Subcutaneous abdominal adipose tissue (tissue), 5 donors: Measurements from ENCODE around the gene LRMDA.

Experiments
- H3K27ac ChIP-seq: one replicate; pipeline ENCODE4 v1.7.0; 2013; ENCODE audit warnings: low read depth, mild to moderate bottlenecking, inconsistent platforms, low read length, moderate library complexity
- H3K27me3 ChIP-seq, 5 donors: one replicate each; pipeline ENCODE4 v1.7.0; 2013; ENCODE audit warnings: low read length in 5 of 5, inconsistent platforms in 1 of 5; ENCODE audit not compliant: control insufficient read depth in 5 of 5, insufficient read depth in 4 of 5
- H3K36me3 ChIP-seq, 5 donors: one replicate each; pipeline ENCODE4 v1.7.0; 2013; ENCODE audit warnings: low read length in 5 of 5; ENCODE audit not compliant: control insufficient read depth in 5 of 5, insufficient read depth in 5 of 5
- H3K4me1 ChIP-seq, 5 donors: one replicate each; pipeline ENCODE4 v1.7.0; 2013; ENCODE audit warnings: low read length in 5 of 5, mild to moderate bottlenecking in 3 of 5, moderate library complexity in 1 of 5; ENCODE audit not compliant: control insufficient read depth in 5 of 5, insufficient read depth in 5 of 5
- H3K4me3 ChIP-seq, 5 donors: one replicate each; pipeline ENCODE4 v1.7.0; 2013; ENCODE audit warnings: low read length in 5 of 5, low read depth in 1 of 5
- H3K9ac ChIP-seq, 5 donors: one replicate each; pipeline ENCODE4 v1.7.0; 2013; ENCODE audit warnings: low read length in 5 of 5, mild to moderate bottlenecking in 4 of 5, moderate library complexity in 3 of 5
- H3K9me3 ChIP-seq, 5 donors: one replicate each; pipeline ENCODE4 v1.7.0; 2013; ENCODE audit warnings: low read length in 5 of 5; ENCODE audit not compliant: control insufficient read depth in 5 of 5
- donor health status: healthy.
- donor health status: healthy.
- donor health status: healthy.
- donor health status: healthy.
- donor health status: healthy.

The LRMDA gene

DNA sequence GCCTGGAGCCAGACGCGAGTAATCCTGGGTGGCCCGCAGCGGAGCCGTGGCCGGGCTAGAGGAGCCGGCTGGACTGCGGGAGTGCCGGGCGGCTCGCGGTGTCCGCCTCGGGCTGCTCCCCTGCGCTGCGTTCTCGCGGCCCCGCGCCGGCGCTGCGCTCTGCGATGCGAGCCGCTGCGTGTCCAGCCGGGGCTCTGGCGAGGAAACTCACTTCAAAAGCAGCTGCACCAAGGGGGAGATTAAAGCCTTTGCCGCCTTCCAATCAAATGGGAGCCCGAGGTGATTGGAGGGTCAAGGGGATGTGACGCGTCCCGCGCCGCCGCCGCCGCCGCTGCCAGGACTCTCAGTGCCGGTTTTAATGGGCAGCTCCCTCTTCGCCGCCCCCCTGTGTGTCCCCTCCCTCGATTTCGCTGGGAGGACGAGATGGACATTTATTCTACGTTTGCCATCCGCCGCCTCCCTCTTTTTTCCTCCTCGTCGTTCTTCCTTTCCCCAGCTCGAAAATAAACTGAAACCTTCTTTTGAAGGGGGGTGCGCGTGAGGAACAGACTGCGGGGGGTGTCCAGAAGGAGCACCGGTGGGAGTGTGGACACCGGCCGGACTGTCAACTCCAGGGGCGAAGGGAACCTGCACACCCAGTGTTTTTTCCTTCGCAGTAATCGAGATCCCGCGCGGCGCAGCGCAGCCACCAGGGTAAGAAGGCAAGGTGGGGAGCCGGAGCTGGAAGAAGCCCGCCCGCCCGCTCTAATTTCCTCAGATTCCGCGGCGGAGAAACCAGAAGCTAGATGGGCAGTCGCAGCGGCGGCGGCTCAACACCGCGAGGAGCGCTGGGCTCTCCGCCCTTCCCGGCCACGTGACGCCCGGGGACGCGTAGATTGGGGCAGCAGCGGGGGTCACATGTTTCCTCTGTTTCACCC is 29.6 kb upstream of the LRMDA start, which contains the start of gene ZNF503:
ZNF503 (minus strand) TSS at position 196 of the 917 bp plus-strand sequence. CDS start 345 bp downstream, outside the sequence.
- Histone ChIP-seq H3K4me3 (peak within 1 kb of the TSS; percentile 89 to 99 (median 93)), H3K36me3 (peaks cover 0 to 7% (median 6%) of the 10 kb centered on the region in 5 donors), H3K9ac (peak within 1 kb of the TSS; percentile 73 to 92 (median 86)), H3K27me3 (peaks cover 0 to 11% (median 2%) of the 10 kb centered on the region in 5 donors), H3K9me3 (no peaks in the 10 kb centered on the region), H3K27ac (peak within 1 kb of the TSS; percentile 93), H3K4me1 (peaks cover 2 to 67% (median 50%) of the 10 kb centered on the region in 5 donors)

DNA sequence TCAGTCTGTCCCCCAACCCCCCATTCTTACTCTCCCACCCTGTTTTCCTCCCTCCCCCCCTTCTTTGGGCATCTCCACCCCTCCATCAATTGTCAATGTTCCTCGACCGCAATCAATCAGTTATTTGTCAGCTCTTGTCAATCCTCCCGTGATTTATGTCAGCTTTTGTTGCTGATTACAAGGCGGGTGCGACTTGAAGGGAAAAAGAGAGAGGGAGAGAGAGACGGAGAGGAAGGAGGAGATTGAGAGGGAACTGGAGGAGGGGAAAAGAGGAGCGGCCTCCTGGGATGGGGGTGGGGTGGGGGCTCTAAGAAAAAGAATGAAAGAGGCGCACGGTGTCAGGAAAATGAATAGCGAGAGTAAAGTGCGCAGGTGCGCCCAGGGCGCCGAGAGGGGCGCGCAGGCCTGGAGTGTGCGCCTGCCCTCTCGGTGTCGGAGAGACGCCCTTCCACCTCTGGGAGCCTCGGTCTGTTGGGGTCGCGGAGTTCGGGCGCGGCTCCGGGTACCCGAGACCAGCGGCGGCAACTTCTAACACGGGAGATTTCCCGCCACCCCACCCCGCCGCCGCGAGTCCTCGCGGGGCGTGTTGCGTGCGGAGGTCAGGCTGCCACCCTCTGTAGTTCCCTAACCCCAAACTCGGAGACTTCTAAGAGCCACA is 28.8 kb upstream of the LRMDA start:
- Histone ChIP-seq H3K27me3 (peaks cover 0 to 11% (median 2%) of the 10 kb centered on the region in 5 donors), H3K27ac (peak overlapping the region; percentile 93), H3K4me1 (peaks cover 2 to 72% (median 57%) of the 10 kb centered on the region in 5 donors)

DNA sequence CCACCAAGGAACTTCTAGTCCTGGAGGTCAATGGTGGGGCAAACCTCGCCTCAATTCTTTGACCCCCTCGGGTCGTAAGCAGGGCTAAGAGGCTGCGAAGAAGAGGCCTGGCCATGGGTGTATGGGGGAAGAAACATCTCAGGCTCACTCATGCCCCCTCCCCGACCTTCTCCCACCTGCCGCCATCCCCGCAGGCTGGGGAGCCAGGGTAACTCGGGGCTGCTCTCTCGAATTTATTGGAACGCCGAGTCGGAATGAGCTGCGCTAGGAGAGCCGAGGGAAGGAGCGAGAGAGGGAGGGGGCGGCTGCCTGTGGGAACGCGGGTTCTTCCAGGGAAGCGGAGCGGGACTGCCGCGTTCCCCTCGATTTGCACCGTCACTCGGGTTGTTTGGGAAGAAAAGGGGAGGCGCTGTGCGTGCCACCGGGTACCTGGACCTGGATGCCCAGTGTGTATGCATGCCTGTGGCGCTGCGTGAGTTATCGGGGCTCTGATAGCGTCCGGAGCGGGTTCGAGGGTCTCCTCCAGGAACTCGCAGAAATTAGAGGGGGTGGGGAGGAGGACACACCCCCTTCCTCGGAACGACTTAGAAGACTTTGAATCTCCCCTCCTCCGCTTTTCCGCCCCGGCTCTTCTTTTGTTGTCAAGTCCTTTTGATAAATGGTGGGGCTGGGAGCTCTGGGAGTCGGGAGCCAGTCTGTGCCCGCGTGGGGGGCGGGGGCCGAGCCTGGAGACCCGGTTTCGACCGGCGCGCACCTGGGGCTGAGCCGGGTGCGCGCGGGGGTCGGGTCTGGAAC is 28.1 kb upstream of the LRMDA start:
- peak overlapping the region; percentile 79 to 99 (median 93) for H3K4me3 ChIP-seq
- peak overlapping the region; percentile 93 for H3K27ac ChIP-seq
- H3K4me1 ChIP-seq: peaks cover 2 to 69% (median 64%) of the 10 kb centered on the region in 5 donors
- peaks cover 0 to 7% (median 6%) of the 10 kb centered on the region in 5 donors for H3K36me3 ChIP-seq
- H3K27me3 ChIP-seq: peaks cover 0 to 11% (median 2%) of the 10 kb centered on the region in 5 donors
- peak overlapping the region in 4 of 5 donors; percentile 62 to 79 (median 71) for H3K9ac ChIP-seq
- no peaks in the 10 kb centered on the region for H3K9me3 ChIP-seq

More for the DNA sequence above, 28.8 kb upstream of the LRMDA start:
- peak overlapping the region; percentile 52 to 79 (median 70) for H3K9ac ChIP-seq
- H3K4me3 ChIP-seq: peak overlapping the region; percentile 89 to 99 (median 93)
- H3K36me3 ChIP-seq: peaks cover 0 to 7% (median 6%) of the 10 kb centered on the region in 5 donors
- no peaks in the 10 kb centered on the region for H3K9me3 ChIP-seq

DNA sequence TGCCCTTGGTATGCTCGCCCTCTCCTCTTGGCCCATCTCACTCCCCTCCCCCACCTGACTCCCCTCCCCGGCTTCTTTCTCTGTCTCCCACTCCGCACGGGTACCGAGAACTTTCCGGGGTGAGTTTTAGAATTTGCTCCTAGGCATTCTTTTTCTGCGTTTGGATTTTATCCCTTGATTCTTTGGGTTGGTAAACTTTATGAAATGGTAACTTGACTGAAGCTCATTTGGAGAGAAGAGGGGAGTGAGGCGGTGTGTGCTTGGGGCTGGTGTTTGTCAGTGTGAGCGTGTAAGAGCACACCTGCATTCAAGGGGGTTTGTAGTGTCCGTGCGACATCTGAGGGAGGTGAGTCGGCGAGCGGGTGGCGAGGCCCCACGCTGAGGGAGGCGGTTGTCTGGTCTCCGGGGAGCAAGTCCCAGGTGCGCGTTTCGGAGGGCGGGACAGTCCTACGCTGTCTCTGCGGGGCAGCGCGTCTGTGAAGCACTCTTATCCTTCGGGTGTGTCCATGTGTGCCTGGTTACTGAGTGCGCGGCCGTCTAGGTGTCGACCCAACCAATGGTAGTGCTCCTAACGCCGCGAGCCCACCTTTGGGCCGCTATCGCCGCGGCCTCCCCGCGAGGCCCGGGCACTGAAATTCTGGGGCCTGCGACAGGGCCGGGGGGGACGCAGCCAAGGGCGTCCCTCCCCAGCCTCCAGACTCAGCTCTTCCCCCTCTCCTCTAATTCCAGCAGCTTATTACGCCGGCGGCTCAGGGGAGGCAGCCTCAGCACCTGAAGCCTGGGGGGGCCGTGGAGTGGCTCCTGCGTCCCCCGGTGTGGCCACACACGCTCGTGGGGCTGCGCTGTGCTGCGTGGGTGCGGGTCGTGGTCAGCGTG is 27.2 kb upstream of the LRMDA start:
- peaks cover 0 to 11% (median 2%) of the 10 kb centered on the region in 5 donors for H3K27me3 ChIP-seq
- H3K4me1 ChIP-seq: peaks cover 2 to 68% (median 65%) of the 10 kb centered on the region in 5 donors
- peak overlapping the region in 4 of 5 donors; percentile 12 to 79 (median 71) for H3K9ac ChIP-seq
- H3K36me3 ChIP-seq: peaks cover 0 to under 1% (median under 1%) of the 10 kb centered on the region in 5 donors
- no peaks in the 10 kb centered on the region for H3K9me3 ChIP-seq
- H3K27ac ChIP-seq: peak overlapping the region; percentile 93
- peak overlapping the region; percentile 52 to 99 (median 93) for H3K4me3 ChIP-seq

DNA sequence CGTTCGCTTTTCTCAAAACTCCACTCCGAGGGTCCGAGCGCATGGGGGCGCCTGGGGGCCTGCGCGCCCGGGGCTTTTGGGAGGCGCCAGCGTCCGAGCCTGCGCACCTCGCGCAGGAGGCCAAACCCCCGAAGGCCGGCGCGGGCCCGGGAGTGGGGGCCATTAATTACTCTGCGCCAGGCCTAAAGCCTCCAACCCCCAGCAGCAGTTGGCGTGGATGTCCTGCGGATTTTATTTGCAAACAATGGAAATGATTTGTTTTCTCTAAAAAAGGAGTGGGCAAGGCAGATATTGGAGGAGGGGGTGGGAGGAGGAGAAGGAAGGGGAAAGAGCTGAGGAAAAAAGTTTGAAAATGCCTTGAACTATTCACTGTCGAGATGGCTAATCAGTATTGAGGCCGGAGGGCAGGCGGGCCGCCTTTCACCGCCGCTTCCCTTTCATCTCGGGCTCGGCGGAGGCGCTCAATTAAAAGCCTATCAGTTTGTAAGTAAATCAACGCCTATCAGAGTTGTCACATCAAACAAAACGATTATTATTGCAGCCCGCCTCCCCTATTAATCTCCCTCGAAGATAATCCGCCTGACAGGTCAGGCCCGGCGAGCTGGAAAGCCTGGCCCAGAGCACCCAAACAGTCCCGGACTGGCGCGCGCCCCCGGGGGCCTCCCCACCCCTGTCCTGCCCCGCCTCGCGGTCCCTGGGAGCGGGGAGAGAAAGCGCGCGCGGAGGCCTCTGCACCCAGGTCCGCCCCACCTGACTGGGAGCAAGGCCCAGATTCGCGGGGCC is 26.4 kb upstream of the LRMDA start:
- Histone ChIP-seq H3K36me3 (no peaks in the 10 kb centered on the region), H3K4me1 (peaks cover 2 to 68% (median 64%) of the 10 kb centered on the region in 5 donors), H3K27ac (peak overlapping the region; percentile 37), H3K4me3 (peak overlapping the region; percentile 22 to 99 (median 93)), H3K27me3 (peaks cover 0 to 11% (median 2%) of the 10 kb centered on the region in 5 donors), H3K9ac (peak overlapping the region in 2 of 5 donors; percentile 47 to 72), H3K9me3 (no peaks in the 10 kb centered on the region)

DNA sequence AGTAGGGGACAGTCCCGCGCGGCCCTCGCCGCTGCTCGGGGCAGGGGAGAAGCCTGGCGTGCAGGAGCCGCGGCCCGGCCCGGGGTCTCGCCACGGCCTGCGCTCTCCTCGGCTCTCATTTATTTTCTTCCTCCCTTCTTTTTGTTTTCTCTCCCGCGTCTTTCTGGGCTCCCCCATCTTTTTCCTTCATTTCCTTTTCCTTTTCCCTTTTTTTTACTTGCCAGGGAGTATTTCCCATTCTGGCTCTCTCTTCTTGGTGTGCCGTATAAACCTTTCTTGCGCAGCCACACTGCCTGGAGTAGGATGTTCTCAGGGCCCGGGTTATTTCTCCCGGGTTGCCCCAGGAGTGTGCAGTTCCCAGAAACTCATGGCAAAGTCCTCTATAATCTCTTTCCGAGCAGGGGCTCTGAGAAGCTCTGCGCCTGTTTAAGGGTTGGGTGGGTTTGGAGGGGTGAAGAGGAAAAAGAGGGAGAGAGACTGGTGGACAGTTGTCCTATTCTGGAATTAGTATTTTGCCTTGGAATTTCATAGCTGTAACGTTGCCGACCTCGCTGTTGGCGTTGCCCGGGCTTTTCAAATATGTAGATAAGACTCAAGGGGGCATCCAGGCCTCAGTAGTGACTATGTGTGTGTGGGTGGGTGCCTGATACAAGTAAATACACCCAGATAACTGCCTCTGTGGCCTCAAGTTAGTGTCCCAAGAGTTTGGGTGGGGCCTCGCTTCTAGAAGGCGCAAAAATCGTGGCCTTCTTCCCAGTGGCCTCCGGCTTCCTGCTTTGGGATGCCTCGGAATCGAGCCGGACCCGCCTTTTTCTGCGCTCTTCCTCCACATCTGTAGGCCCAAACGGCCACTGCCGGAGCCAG is 25.6 kb upstream of the LRMDA start:
- Histone ChIP-seq H3K4me3 (peak overlapping the region in 2 of 5 donors; percentile 93 to 99), H3K27me3 (peaks cover 0 to 11% (median 2%) of the 10 kb centered on the region in 5 donors), H3K27ac (peak overlapping the region; percentile 37), H3K9ac (peak overlapping the region in 1 of 5 donors; percentile 47), H3K36me3 (no peaks in the 10 kb centered on the region), H3K4me1 (peaks cover 2 to 66% (median 60%) of the 10 kb centered on the region in 5 donors), H3K9me3 (no peaks in the 10 kb centered on the region)

DNA sequence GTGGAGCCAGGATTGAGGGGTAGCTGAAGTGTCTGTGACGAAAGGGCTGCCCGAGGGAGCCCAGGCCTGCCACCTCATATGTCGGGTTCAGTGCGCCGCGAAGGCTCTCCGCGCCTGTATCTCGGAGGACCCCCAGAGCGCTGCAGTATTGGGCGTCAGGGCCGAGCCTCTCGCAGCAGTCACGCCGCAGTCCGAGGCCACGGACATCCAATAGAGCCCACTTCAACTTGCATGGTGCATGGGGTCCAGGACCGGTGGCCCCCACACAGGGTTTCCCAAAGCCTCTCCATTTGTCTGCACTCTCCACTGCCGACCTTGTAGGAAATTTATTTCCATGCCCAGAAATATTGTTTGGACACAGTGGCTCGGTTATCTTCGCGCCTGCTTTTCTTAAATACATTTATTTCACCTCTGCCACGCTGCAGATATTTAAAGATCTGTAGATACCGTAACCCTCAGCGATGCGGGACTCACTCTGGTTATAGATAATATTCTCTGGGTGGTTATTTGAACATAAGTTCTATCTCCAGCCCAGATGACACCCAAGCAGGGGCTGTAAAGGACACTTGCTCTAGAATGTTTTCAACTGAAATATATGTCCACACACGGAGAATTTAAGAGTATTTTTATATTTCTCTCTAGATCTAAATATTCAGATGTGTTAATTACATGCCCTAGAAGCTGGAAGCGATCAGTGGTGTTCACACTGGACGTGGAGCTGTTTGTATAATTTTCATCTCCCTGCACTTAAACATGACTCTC is 24.8 kb upstream of the LRMDA start:
- Histone ChIP-seq H3K9me3 (no peaks in the 10 kb centered on the region), H3K27me3 (peaks cover 0 to 11% (median 2%) of the 10 kb centered on the region in 5 donors), H3K27ac (peak overlapping the region; percentile 37), H3K4me3 (no peak overlapping the region), H3K4me1 (peaks cover 2 to 64% (median 60%) of the 10 kb centered on the region in 5 donors), H3K36me3 (no peaks in the 10 kb centered on the region), H3K9ac (no peak overlapping the region)
